NCI-H187 (cell line): ENCODE measurements around the gene PWP2.
"Not testable (repeated sequence)": the region's sequence is repeated elsewhere in the genome, so short reads cannot be mapped to it uniquely, and the experiment has no call there.

Experiments
- DNase-seq, 2 experiments: peaks; one replicate each; lab custom pipeline; 2025; lab: John Stamatoyannopoulos, UW

The PWP2 gene

GRCh38 chr21:44083631-44084291 is 23.4 kb upstream of the PWP2 start:
- no peak for DNase-seq

DNA sequence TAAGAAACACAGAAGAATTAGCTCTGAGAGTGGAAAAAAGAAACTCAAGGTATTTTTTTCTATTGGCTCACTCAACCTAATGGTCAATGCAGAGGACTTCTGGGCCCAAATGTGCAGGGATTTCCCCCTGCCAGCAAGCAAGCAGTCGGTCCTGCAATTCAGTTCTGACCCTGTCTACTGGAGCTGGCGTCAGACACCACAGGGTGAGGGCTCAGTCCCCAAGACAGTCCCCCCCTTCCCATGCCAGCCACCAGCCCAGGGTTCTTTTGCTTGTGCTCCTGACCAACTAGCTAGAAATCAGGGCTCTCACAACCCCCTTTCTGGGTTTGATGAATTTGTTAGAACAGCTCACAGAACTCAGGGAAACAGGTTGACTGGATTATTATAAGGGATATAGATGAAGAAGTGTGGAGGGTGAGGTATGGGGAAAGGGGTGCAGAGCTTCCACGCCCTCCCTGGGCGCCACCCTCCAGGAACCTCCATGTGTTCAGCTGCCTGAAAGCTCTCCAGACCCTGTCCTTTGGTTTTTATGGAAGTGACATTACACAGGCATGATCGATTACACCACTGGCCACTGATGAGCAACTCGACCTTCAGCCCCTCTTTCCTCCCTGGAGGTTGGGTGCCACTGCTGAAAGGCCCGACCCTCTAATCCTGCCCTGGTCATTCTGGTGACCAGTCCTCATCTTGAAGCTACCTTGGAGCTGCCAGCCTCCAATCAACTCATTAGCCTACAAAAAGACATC is 22.5 kb upstream of the PWP2 start:
- DNase-seq, result no peak

GRCh38 chr21:44085491-44086321 is 21.5 kb upstream of the PWP2 start:
- no peak for DNase-seq

GRCh38 chr21:44086636-44087425 is 20.4 kb upstream of the PWP2 start:
- no peak for DNase-seq

DNA sequence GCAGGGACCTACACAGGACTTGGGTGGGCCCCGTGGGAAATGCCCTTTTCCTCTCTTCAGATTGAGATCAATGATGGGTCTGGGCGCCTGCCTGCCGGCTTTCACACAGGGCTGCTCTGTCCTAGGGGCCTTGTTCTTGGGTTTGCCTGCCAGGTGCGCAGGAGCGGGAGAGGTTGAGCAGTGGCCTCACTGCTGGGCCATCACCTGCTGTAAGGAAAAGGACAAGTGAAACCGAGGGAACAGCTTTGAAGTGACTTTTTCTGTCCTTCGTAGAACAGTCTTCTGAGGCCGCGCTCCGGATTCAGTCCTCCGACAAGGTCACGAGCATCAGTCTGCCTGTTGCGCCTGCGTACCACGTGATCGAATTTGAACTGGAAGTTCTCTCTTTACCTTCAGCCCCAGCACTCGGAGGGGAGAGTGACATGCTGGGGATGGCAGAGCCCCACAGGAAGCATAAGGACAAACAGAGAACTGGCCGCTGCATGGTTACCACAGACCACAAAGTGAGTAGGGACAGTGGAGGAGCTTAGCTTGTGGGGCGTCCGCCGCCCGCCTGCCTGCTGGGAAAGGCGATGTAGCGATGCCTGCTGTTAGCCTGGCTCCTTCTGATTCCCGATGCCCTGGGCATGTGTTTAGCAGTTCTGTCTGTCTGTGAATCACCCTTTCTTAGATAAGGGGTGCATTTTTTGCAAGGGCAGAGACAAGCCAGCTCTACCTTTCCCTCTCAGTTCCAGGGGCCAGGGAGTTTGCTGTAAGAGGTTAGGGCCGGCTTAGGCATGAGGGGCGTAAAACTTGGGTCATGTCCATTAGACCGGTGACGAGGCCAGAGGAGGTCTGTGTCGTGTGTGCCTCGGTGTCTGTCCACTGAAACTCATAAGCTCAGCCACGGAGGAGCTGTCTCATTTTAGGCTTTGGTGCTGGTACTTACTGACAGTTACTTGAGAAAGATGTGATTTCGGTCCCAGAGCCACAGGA is 19.5 kb upstream of the PWP2 start:
- DNase-seq, result no peak

DNA sequence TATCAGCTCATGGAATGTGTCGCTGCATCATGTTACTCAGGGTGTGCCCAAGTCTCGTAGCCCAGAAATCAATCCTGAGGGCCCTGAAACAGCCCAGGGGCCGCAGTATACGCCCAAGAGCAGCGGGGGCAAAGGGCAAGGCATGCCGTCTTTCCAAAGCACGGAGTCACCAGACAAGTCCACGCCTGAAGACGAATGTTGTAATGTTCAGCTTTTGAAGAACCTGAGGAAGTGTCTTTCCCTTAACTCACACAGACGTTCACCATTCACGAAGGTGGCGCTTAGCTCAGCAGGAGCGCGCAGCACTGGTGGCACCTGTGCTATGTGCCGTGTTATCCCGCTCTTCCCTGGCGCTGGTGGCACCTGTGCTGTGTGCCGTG is 18.8 kb upstream of the PWP2 start:
- no peak for DNase-seq

DNA sequence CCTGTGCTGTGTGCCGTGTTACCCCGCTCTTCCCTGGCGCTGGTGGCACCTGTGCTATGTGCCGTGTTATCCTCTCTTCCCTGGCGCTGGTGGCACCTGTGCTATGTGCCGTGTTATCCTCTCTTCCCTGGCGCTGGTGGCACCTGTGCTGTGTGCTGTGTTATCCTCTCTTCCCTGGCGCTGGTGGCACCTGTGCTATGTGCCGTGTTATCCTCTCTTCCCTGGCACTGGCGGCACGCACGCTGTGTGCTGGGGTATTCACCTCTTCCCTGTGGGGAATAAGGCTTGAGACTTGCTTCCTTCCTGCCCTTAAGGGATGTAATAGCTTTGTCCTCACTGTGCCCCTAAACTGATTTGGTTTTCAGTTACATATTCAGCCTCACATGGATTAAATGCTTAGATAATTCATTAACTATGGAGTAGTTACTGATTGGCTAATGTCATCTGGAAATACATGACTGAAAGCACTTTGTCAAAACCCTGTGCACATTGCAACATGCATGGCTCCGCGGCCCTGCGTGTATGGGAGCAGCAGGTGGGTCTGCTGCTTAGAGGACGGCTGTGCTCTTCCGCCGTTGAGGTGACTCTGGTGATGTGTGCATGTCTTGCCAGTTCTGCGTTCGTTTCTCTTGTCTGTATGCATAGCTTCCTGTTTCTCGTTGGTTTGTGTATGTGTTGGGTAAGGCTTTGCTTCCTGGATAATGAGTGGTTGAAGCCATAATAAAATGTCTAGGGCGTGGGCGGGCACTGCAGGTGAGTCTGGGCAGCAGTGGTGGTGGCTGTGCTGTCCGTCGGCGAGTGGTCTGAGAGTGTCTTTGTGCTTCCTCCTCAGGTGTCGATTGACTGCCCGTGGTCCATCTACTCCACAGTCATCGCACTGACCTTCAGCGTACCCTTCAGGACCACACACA is 17.9 kb upstream of the PWP2 start:
- no peak for DNase-seq

GRCh38 chr21:44090325-44090724 is 16.9 kb upstream of the PWP2 start:
- DNase-seq, result no peak

- no peak for DNase-seq
These were observed 15.0 kb upstream of the PWP2 start for GRCh38 chr21:44092211-44092610.

DNA sequence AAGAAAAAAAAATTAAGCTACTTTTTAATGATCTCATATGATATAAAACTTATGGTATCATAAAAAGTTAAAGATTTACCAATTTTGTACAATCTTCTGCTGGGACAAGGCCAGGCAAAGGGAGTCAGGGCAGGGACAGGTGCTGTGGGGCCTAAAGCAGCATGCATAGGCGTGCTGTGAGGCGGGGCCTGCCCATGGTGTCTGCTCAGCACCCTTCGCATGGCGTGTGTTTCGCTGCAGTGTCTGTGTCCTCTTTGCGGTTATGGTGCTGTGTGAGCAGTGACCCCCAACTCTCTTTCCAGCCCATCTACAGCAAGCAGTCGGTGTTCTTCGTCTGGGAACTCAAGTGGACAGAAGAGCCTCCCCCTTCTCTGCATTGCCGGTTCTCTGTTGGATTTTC is 13.4 kb upstream of the PWP2 start:
- DNase-seq, result no peak

DNA sequence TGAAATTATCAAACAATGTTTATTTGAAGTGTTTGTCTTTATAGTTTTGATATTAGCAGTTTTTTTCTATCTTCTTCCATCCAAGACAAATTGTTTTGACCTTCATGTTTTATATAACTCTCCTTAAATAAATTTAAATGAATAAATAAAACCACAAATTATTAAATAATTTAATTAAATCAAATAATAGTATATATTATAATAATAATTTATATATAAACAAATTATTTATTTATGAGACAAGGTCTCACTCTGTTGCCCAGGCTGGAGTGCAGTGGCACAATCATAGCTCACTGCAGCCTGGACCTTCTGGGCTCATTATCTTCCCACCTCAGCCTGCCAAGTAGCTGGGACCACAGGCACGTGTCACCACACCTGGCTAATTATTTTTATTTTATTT is 12.4 kb upstream of the PWP2 start:
- no peak for DNase-seq

DNA sequence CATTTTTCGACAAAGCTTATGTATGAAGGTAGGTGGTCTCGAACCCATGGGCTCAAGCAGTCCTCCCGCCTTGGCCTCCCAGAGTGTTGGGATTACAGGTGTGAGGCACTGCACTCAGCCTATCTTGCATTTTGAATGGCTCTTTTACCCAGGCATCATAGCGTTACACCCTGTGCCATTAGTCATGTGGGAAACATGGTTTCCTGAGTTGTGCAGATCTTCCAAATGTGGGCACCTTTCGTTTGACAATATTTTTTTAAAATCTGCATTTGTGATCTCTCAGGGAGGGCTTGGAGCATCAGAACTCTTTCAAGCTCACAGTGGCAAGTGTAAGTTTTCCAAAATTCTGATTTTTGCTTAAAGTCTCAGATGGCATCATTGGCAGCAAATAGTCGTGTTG is 8.7 kb upstream of the PWP2 start:
- not testable (repeated sequence) for DNase-seq

GRCh38 chr21:44098964-44099363 is 8.2 kb upstream of the PWP2 start:
- DNase-seq, result not testable (repeated sequence)

DNA sequence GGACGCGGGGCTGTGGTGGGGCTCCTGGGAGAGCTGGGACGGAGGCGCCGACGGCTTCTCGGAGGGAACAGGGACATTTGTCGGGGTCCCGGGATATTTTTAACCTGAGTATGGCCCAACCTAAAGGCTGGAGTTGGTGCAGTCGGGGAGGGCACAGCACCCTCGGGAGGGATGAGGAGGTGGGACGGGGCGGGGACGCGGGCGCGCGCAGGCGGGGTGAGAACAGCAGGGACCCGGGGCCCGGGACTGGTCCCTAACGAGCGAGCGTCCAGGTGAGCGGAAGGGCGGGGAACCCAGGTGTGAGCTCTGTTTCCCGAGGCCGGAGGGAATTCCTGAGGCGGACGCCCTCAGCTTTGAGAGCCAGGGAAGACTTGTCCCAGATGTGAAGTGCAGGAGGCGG is 390 bp downstream of the PWP2 start:
- DNase-seq, result not testable (repeated sequence)

DNA sequence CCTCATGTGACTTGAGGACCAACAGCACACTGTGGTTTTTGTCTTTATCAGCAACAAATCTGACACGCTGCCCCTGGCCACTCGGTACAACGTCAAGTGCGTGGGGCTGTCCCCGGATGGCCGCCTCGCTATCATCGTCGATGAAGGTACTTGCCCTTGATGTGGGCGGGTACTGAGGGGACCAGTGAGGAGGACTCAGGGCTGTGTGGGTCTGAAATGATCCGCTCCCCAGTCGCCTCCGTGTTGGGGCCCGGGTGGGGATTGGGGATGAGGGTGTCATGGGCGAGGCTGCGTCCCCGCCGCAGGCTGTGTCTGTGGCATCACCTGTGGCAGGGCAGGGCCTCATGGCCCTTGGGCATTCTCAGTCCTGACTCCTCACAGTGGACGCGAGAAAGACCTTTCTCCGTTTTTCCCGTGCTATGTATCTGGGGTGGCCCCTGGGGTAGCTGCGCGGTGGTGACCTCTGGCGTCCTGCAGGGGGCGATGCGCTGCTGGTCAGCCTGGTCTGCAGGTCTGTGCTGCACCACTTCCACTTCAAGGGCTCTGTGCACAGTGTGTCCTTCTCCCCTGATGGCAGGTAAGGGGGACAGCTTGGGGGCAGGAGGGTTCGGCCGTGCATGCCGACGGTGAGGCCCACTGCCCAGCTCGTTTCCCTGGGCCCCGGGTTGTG is 6.6 kb downstream of the PWP2 start:
- not testable (repeated sequence) for DNase-seq

GRCh38 chr21:44122131-44122530 is 14.9 kb downstream of the PWP2 start:
- not testable (repeated sequence) for DNase-seq

DNA sequence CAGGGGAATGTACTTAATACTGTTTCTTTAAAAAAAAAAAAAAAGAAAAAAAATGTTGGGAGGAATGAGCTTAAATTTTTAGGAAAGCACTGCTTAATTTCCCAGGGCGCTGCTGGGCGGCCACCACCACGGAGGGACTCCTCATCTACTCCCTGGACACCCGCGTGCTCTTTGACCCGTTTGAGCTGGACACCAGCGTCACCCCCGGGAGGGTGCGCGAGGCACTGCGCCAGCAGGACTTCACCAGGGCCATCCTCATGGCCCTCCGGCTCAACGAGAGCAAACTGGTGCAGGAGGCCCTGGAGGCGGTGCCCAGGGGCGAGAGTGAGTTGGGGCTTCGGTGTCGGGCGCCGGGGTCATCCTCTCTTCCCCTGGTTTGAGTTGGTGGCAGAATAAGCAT is 20.6 kb downstream of the PWP2 start:
- DNase-seq, result not testable (repeated sequence)

- not testable (repeated sequence) for DNase-seq
These were observed 26.5 kb downstream of the PWP2 start for GRCh38 chr21:44133715-44134057.

GRCh38 chr21:44134732-44135131 is 27.5 kb downstream of the PWP2 start:
- DNase-seq, result not testable (repeated sequence)
